AG09309 (cell line): ENCODE data around the gene GLRA3.
"Not testable (repeated sequence)": the region's sequence is repeated elsewhere in the genome, so short reads cannot be mapped to it uniquely, and the experiment has no call there.

Experiments used
- DNase-seq: peaks from one replicate; pipeline ENCODE4 v3.0.0-alpha.2; 2010; ENCODE audit warnings: low read depth
- H3K4me3 ChIP-seq: 2 replicates; pipeline ENCODE4 v1.5.1; 2011; ENCODE audit warnings: mild to moderate bottlenecking, low read depth, low read length, moderate library complexity; ENCODE audit not compliant: control insufficient read depth
- TF ChIP-seq, protein P1 (sequence below): IDR thresholded peaks from 2 replicates; pipeline ENCODE4 v1.5.1; 2011; ENCODE audit warnings: mild to moderate bottlenecking, low read depth, low read length, inconsistent platforms; ENCODE audit not compliant: insufficient read depth, control insufficient read depth; ENCODE audit errors: missing control alignments

Gene GLRA3

DNA sequence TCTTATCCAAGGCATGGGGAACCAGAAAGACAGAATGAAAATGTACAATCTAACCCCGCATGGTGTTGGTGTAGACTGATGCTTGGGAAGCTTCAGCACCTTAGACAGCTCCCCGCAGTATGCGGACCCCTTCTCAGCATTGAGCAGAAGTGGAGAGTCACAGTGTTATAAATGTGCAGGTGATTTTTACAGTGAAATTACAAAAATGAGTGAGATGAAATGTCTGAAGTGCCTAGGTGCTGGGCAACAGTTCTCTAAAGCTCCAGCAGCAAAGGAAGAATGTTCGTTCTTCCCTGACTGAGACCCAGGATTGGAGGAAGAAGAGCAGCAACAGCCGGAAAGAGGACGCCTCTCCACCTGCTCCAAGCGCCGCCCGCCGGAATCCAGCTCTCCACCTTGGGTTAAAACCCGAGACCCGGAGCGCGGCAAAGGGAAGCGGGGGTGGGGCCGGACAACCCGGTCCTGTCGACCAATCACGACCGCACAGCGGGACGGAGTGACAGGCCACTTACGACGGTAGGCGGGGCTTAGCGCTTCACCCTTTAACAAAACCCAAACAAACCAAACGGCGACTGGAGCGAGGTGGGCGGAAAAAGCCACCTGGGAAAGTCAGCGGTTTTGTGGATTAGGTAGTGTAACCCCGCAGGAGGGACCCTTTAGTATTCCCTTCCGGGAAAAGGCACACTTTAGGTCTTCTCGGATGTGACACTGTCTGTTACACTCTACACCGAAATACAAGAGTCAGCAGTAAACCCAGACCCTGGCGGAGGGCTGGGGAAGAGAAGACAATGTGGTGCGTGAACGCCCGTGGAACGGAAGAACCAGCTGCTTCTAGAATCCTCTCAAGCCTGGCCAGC lies at the start of gene GLRA3:
Gene GLRA3 (minus strand): TSS at position 403 of the 857 bp plus-strand sequence. CDS start 436 bp downstream, outside the sequence.
- DNase-seq = no peak
- peak within 1 kb of the TSS; percentile 43 for H3K4me3 ChIP-seq

DNA sequence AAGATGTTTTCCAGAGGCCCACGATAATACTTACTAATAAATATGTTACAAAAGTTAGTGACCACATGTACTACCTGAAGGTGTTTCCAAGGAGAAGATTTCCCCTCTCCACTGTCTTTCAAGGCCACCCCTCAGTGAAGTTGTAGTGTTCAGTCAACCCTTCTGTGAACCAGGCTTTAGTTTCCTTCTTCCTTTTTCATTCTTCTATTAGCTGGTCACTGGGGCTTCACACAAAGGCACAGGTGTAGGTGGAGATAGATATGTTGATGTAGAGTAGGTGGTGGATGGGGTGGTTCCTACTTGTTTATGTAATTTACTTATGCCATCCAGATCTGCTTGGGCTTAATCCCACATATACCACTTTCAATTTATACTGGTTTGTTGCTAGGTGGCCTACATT lies 45.9 kb upstream of the GLRA3 start:
- TF ChIP-seq, protein P1, sequence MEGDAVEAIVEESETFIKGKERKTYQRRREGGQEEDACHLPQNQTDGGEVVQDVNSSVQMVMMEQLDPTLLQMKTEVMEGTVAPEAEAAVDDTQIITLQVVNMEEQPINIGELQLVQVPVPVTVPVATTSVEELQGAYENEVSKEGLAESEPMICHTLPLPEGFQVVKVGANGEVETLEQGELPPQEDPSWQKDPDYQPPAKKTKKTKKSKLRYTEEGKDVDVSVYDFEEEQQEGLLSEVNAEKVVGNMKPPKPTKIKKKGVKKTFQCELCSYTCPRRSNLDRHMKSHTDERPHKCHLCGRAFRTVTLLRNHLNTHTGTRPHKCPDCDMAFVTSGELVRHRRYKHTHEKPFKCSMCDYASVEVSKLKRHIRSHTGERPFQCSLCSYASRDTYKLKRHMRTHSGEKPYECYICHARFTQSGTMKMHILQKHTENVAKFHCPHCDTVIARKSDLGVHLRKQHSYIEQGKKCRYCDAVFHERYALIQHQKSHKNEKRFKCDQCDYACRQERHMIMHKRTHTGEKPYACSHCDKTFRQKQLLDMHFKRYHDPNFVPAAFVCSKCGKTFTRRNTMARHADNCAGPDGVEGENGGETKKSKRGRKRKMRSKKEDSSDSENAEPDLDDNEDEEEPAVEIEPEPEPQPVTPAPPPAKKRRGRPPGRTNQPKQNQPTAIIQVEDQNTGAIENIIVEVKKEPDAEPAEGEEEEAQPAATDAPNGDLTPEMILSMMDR = no peak
- H3K4me3 ChIP-seq = no peak overlapping the region
- no peak for DNase-seq

More for the DNA sequence above, at the start of gene GLRA3:
- TF ChIP-seq, protein P1 = no peak

DNA sequence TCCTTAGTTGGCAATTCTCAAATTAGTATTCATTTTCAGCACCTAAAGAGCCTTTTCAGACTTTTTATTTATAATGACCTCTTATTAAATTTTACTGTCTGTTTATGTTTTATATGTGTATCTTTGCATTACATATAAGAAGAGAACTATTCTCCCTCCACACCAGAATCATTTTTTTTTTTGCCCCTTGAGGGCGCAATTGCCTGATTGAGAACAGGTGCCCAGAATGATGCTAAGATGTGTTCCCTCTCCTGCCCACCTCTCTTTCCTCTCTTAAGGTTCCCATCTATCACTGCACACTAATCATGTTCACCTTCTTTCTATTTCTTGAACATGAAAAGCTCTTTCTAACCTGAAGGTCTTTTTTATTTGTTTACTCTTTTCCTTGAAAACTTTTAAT lies 44.9 kb upstream of the GLRA3 start:
- H3K4me3 ChIP-seq = no peak overlapping the region
- DNase-seq = no peak
- TF ChIP-seq, protein P1 = peak; percentile 29

DNA sequence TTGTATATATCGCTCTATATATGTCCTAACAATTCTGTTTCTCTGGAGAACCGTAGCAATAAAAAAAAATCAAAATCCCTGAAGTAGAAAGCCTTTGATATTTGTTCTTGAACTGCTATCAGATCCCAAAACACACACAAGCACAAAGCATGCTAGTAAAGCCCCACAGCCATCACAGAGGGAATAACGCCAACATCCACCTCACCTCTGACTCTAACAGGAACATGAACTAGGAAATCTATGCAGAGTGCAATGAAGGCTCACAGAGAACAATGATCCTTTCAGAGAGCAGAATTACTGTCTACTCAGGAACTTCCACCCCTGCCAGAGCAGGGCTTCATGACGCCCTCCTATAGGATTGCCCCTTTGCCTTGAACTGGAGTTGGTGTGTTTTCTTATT lies 44.1 kb upstream of the GLRA3 start:
- H3K4me3 ChIP-seq, DNase-seq: not testable (repeated sequence)

DNA sequence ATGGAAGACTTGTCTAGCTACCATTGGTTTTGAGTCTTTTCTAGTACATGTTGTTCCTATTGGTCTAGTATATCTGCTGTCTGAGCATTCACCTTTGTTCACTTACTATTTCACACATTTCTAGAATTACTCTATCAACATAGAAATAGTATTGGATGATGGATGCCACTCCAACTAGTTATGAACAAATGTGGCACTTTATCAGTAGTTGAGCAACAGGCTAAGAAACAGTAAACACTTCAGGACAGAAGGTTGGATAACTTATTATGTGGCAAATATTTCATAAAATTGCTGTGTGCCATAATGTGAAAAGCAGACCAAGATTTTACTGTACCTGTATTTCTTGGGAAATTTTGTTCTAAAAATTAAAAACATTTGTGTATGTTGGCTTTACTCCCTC lies 42.4 kb upstream of the GLRA3 start:
- TF ChIP-seq, protein P1 = no peak

DNA sequence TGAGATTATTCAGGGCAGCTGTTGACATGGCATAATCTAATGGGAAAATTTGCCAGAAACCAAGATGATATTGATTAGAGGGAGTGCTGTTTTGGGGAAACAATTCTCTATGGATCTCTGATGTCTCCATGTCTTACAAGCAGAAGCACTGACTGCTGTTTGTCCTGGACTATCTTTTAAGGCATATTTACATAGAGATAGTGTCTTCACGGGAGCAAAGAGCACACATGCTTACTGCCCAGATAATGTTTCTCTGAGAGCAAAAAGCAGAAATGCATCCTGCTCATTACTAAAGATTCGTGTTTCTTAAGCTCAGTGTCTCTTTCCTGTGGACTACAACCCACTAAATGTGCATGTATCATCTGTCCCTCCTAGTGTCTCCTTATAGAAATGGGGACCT lies 41.3 kb upstream of the GLRA3 start:
- TF ChIP-seq, protein P1 = no peak
- no peak for DNase-seq

More for the DNA sequence above, 42.4 kb upstream of the GLRA3 start:
- no peak overlapping the region for H3K4me3 ChIP-seq
- DNase-seq = no peak

DNA sequence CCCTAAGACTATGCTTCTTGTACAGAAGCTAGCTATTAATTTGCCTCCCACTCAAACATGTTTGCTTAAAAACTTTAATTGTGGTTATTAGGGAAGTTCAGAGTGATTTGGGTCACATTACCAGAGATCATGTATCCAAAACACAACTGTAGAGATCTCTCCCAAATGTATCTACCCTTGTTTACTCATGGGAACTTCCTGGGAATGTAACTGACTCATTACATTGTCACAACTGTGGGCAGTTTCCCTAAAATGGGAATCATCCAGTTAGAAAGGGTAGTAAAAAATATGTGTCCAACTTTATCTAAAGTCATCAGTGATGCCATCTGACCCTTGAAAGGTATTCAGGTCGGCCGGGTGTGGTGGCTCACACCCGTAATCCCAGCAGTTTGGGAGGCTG lies 40.3 kb upstream of the GLRA3 start:
- no peak for DNase-seq
- no peak overlapping the region for H3K4me3 ChIP-seq
- TF ChIP-seq, protein P1 = no peak

More for the DNA sequence above, 41.3 kb upstream of the GLRA3 start:
- H3K4me3 ChIP-seq = no peak overlapping the region
